ENCODE data around the gene SPTSSB. TPM values are rescaled to one million over a fixed set of nuclear protein-coding genes. Genes with fewer than 3 reads are reported as not detected.

The SPTSSB gene
- total and polyA plus RNA-seq, 9 of the 15 experiments (the other 6 are each of a cell fraction or from before 2014, with no cell fraction given): 0.07 TPM; not detected in 8

DNA sequence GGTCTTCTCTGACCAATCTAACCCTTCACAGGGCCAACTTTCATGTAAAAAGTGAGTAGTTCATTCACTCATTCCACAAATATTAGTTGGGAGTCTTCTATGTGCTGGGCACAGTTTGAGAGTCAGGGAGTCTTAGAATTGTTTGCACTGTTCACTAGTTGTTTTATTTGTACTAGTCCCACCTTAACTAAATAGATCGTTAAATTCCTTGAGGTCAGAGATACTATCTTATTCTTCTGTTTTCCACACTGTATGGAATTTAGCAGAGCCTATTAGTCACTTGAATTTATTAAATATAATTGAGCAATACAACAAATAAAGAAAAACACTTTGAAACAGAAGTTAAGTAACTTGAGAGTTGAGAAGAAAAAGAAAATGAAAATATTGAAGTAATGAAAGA lies 40.8 kb upstream of the SPTSSB start:
- no peak for FAIRE-seq
- no peaks in the 10 kb centered on the region for H3K79me2 ChIP-seq (ENCODE audit: control insufficient read depth, insufficient read depth, low read length)
- POLR2A ChIA-PET: no interaction called here
- H4K20me1 ChIP-seq (replicated peaks; ENCODE audit: control insufficient read depth, insufficient read depth, low read length): no peaks in the 10 kb centered on the region
- no peaks in the 10 kb centered on the region for H3K9me3 ChIP-seq (replicated peaks; ENCODE audit: control insufficient read depth, insufficient read depth, low read depth, low read length)
- in situ Hi-C loops (cut with MboI): no loop called here
- H3K9me1 ChIP-seq (ENCODE audit: control insufficient read depth, insufficient read depth, low read length): no peaks in the 10 kb centered on the region
- no peaks in the 10 kb centered on the region for H3K36me3 ChIP-seq (ENCODE audit: control insufficient read depth, insufficient read depth, low read length)
- no peak overlapping the region for H3K9ac ChIP-seq (ENCODE audit: insufficient read depth in 1 of 2, low read depth in 2 of 2, low read length in 2 of 2)
- no peak overlapping the region for H3K4me2 ChIP-seq (ENCODE audit: insufficient read depth, low read length)
- no peak overlapping the region for H3K27ac ChIP-seq (ENCODE audit: extremely low read depth, low read depth, low read length)
- no peak for ATAC-seq
- H3K4me1 ChIP-seq (replicated peaks in 1 of 2; ENCODE audit: control insufficient read depth in 2 of 2, insufficient read depth in 2 of 2, low read length in 2 of 2): no peaks in the 10 kb centered on the region
- no peak overlapping the region for H3K4me3 ChIP-seq
- intact Hi-C loops (cut with micrococcal nuclease): no loop called here
- WGBS (ENCODE audit: insufficient coverage, low coverage, missing lambda C conversion rate): 0% methylated on average over 1 of the region's 1 CpG
- H2AFZ ChIP-seq (ENCODE audit: low read depth, low read length): no peak overlapping the region
- H3K27me3 ChIP-seq (ENCODE audit: control insufficient read depth in 2 of 2, insufficient read depth in 2 of 2, low read length in 2 of 2): no peaks in the 10 kb centered on the region
- CTCF ChIA-PET (ENCODE audit: low intra/inter-chr PET ratio): no interaction called here
- no TSS peak for BruUV-seq (replicated peaks)
- no peak for DNase-seq (ENCODE audit: extremely low read depth in 1 of 4, low spot score in 3 of 4)
- TF ChIP-seq ATF3 (IDR thresholded peaks at IDR 0.05): no peak
- TF ChIP-seq ATF3 (CRISPR knock-in tag; conservative IDR thresholded peaks at IDR 0.05): no peak
- TF ChIP-seq HMBOX1 (IDR thresholded peaks at IDR 0.05): no peak
- no peak for TF ChIP-seq LCOR (CRISPR knock-in tag; IDR thresholded peaks at IDR 0.05)
- no peak for TF ChIP-seq SUPT5H (IDR thresholded peaks at IDR 0.05)
- no peak for TF ChIP-seq PML (IDR thresholded peaks at IDR 0.05; ENCODE audit: low read length)
- no peak for TF ChIP-seq RBM34 (IDR thresholded peaks at IDR 0.05; ENCODE audit: borderline replicate concordance, insufficient read depth, low read length)
- no peak for TF ChIP-seq RAD21 (CRISPR knock-in tag; conservative IDR thresholded peaks at IDR 0.05 in 1 of 2, IDR thresholded peaks at IDR 0.05 in 1 of 2)
- TF ChIP-seq, protein P1, sequence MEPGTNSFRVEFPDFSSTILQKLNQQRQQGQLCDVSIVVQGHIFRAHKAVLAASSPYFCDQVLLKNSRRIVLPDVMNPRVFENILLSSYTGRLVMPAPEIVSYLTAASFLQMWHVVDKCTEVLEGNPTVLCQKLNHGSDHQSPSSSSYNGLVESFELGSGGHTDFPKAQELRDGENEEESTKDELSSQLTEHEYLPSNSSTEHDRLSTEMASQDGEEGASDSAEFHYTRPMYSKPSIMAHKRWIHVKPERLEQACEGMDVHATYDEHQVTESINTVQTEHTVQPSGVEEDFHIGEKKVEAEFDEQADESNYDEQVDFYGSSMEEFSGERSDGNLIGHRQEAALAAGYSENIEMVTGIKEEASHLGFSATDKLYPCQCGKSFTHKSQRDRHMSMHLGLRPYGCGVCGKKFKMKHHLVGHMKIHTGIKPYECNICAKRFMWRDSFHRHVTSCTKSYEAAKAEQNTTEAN (CRISPR knock-in tag; IDR thresholded peaks at IDR 0.05): no peak
- no peak for TF ChIP-seq ELF1 (tag; IDR thresholded peaks at IDR 0.05)
- TF ChIP-seq PHTF2 (CRISPR knock-in tag; IDR thresholded peaks at IDR 0.05): no peak
